ENCODE results near the gene MOCS2.

- TF ChIP-seq CTCF (IDR thresholded peaks at IDR 0.05) (no peak), POLR2A (IDR thresholded peaks at IDR 0.05) (no peak)
These were observed 18.9 kb upstream of the MOCS2 start for GRCh38 chr5:53128481-53128880.

Data from uterus (tissue), 2 donors.